Measurements from ENCODE around the gene A1BG. TPM values are rescaled to one million over a fixed set of nuclear protein-coding genes. Genes with fewer than 3 reads are reported as not detected.

The A1BG gene
- total and polyA plus RNA-seq, 2 of the 13 experiments (the other 11 are each of a cell fraction or from before 2014, with no cell fraction given), result 14.7 to 41.4 TPM

GRCh38 chr19:58362272-58362994 is 9.1 kb upstream of the A1BG start, which contains the start of gene ZNF497 (continued):
- TF ChIP-seq BRCA1 (CRISPR knock-in tag; IDR thresholded peaks at IDR 0.05) (no peak; the same call in 1 of the 2 replicates), JDP2 (CRISPR knock-in tag; IDR thresholded peaks at IDR 0.05; ENCODE audit: borderline replicate concordance) (no peak; the same call in 1 of the 2 replicates), KLF6 (CRISPR knock-in tag; IDR thresholded peaks at IDR 0.05) (peak; percentile 60; the same call in 1 of the 2 replicates), CREM (IDR thresholded peaks at IDR 0.05) (peak; percentile 56; the same call in 1 of the 2 replicates), CREM (CRISPR knock-in tag; IDR thresholded peaks at IDR 0.05) (no peak), UBTF (CRISPR knock-in tag; IDR thresholded peaks at IDR 0.05) (peak; percentile 91), ZNF780A (CRISPR knock-in tag; IDR thresholded peaks at IDR 0.05) (0 out of 2 replicates have a peak, but pooled peaks have one; percentile 71), IKZF1 (IDR thresholded peaks at IDR 0.05) (no peak), THAP9 (CRISPR knock-in tag; IDR thresholded peaks at IDR 0.05; ENCODE audit: borderline replicate concordance) (peak; percentile 89), KAT8 (CRISPR knock-in tag; IDR thresholded peaks at IDR 0.05) (peak; percentile 98), ZNF503 (CRISPR knock-in tag; IDR thresholded peaks at IDR 0.05) (peak; percentile 75)
- TF ChIP-seq, protein P1, sequence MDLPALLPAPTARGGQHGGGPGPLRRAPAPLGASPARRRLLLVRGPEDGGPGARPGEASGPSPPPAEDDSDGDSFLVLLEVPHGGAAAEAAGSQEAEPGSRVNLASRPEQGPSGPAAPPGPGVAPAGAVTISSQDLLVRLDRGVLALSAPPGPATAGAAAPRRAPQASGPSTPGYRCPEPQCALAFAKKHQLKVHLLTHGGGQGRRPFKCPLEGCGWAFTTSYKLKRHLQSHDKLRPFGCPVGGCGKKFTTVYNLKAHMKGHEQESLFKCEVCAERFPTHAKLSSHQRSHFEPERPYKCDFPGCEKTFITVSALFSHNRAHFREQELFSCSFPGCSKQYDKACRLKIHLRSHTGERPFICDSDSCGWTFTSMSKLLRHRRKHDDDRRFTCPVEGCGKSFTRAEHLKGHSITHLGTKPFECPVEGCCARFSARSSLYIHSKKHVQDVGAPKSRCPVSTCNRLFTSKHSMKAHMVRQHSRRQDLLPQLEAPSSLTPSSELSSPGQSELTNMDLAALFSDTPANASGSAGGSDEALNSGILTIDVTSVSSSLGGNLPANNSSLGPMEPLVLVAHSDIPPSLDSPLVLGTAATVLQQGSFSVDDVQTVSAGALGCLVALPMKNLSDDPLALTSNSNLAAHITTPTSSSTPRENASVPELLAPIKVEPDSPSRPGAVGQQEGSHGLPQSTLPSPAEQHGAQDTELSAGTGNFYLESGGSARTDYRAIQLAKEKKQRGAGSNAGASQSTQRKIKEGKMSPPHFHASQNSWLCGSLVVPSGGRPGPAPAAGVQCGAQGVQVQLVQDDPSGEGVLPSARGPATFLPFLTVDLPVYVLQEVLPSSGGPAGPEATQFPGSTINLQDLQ (CRISPR knock-in tag; IDR thresholded peaks at IDR 0.05), result no peak
- TF ChIP-seq, protein P2, sequence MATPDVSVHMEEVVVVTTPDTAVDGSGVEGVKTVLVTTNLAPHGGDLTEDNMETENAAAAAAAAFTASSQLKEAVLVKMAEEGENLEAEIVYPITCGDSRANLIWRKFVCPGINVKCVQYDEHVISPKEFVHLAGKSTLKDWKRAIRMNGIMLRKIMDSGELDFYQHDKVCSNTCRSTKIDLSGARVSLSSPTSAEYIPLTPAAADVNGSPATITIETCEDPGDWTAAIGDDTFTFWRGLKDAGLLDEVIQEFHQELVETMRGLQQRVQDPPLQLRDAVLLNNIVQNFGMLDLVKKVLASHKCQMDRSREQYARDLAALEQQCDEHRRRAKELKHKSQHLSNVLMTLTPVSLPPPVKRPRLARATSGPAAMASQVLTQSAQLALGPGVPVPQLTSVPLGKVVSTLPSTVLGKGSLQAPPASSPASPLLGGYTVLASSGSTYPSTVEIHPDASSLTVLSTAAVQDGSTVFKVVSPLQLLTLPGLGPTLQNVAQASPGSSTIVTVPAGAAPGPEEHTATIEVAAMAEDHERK (CRISPR knock-in tag; IDR thresholded peaks at IDR 0.05; ENCODE audit: low read depth), result peak; percentile 52; the same call in 1 of the 2 replicates
- TF ChIP-seq, protein P3, sequence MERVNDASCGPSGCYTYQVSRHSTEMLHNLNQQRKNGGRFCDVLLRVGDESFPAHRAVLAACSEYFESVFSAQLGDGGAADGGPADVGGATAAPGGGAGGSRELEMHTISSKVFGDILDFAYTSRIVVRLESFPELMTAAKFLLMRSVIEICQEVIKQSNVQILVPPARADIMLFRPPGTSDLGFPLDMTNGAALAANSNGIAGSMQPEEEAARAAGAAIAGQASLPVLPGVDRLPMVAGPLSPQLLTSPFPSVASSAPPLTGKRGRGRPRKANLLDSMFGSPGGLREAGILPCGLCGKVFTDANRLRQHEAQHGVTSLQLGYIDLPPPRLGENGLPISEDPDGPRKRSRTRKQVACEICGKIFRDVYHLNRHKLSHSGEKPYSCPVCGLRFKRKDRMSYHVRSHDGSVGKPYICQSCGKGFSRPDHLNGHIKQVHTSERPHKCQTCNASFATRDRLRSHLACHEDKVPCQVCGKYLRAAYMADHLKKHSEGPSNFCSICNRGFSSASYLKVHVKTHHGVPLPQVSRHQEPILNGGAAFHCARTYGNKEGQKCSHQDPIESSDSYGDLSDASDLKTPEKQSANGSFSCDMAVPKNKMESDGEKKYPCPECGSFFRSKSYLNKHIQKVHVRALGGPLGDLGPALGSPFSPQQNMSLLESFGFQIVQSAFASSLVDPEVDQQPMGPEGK (CRISPR knock-in tag; IDR thresholded peaks at IDR 0.05), result peak; percentile 53; the same call in 1 of the 2 replicates
